Lower leg skin (tissue), 3 donors: ENCODE results near the gene NR5A2.

ENCODE experiments used
- POLR2A ChIP-seq, 2 donors: fragments of 450-650 bp; IDR thresholded peaks; one replicate each; pipeline ENCODE4 v1.6.1; 2016 to 2017; ENCODE audit warnings: antibody characterized with exemption in 2 of 2, mild to moderate bottlenecking in 1 of 2, moderate library complexity in 1 of 2
- TF ChIP-seq, protein P1 (sequence below), 3 donors: fragments of 450-650 bp; IDR thresholded peaks; one replicate each; pipeline ENCODE4 v1.5.1; 2016; ENCODE audit warnings: antibody characterized with exemption in 3 of 3, mild to moderate bottlenecking in 3 of 3, moderate library complexity in 2 of 3

DNA sequence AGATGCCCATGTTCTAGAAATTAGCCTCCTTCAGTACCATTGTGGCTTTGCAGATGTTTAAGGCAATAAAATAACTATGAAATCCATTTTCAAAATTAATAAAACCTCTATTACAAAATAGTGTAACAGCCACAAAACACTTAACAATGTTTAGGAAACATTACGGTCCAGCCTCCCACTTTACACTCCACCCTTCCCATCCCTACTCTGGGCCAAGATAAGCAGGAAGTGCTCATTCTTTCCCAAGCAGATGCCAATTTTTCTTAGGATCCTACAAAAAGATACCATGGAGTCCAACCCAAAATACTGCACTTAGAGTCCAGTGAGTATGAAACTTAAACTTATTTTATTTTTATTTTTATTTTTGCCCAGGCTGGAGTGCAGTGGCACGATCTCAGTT is 150.8 kb downstream of the NR5A2 start:
- TF ChIP-seq POLR2A (IDR thresholded peaks at IDR 0.05), result no peak
- TF ChIP-seq, protein P1, sequence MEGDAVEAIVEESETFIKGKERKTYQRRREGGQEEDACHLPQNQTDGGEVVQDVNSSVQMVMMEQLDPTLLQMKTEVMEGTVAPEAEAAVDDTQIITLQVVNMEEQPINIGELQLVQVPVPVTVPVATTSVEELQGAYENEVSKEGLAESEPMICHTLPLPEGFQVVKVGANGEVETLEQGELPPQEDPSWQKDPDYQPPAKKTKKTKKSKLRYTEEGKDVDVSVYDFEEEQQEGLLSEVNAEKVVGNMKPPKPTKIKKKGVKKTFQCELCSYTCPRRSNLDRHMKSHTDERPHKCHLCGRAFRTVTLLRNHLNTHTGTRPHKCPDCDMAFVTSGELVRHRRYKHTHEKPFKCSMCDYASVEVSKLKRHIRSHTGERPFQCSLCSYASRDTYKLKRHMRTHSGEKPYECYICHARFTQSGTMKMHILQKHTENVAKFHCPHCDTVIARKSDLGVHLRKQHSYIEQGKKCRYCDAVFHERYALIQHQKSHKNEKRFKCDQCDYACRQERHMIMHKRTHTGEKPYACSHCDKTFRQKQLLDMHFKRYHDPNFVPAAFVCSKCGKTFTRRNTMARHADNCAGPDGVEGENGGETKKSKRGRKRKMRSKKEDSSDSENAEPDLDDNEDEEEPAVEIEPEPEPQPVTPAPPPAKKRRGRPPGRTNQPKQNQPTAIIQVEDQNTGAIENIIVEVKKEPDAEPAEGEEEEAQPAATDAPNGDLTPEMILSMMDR (IDR thresholded peaks at IDR 0.05), result no peak
